HCT116 (cell line): ENCODE results near the gene STK17A. TPM values are rescaled to one million over a fixed set of nuclear protein-coding genes. Genes with fewer than 3 reads are reported as not detected.

Source experiments
- ATAC-seq: fragments of 200-7000 bp; cut with Tn5 transposase; 2 replicates; pipeline ENCODE4 v1.9.1; 2020; ENCODE audit warnings: mild to moderate bottlenecking, moderate library complexity
- BruUV-seq: library from RNA; stranded (reverse); fragments of 400-500 nt; replicated peaks from 2 replicates; lab custom pipeline; 2021; lab: Mats Ljungman, UMichigan
- CTCF ChIA-PET: fragments of 300-600 bp; sonication (Branson Sonifier 250); formaldehyde crosslinking; loops from one replicate; lab custom pipeline; 2021; ENCODE audit warnings: antibody characterized with exemption; lab: Charles Lee
- POLR2A ChIA-PET: fragments of 300-600, 350-600 bp; sonication (Branson Sonifier 250); formaldehyde crosslinking; loops from one replicate; lab custom pipeline; 2021; ENCODE audit warnings: antibody characterized with exemption; lab: Charles Lee
- RAD21 ChIA-PET, 2 experiments: fragments of 300-600 bp; sonication (Branson Sonifier 250); formaldehyde crosslinking; loops; one replicate each; lab custom pipeline; 2023; ENCODE audit warnings: low total read pairs in 2 of 2; ENCODE audit not compliant: uncharacterized antibody in 2 of 2, unreplicated experiment in 2 of 2, low non-redundant PET in 1 of 2; lab: Charles Lee
- DNase-seq: peaks from one replicate; pipeline ENCODE4 v3.0.0-alpha.2; 2010; ENCODE audit warnings: low read depth, low spot score
- H2AFZ ChIP-seq: fragments of 200-600 bp; shearing (Covaris generic), sonication (generic); 2 replicates; pipeline ENCODE4 v1.6.1; 2017; ENCODE audit warnings: low read depth, mixed run types, mixed read lengths, antibody characterized with exemption, low read length; ENCODE audit not compliant: poor library complexity, severe bottlenecking
- H3K27ac ChIP-seq: 2 replicates; pipeline ENCODE4 v1.5.1; 2012; ENCODE audit warnings: low read depth, low read length
- H3K27me3 ChIP-seq: fragments of 200-600 bp; sonication (generic); 2 replicates; pipeline ENCODE4 v1.6.1; 2016; ENCODE audit warnings: mixed run types, low read length, mixed read lengths; ENCODE audit not compliant: insufficient read depth
- H3K36me3 ChIP-seq, 2 experiments: fragments of 200-500 bp in 1 of 2; fragments of 200-600 bp in 1 of 2; sonication (Bioruptor generic) in 1 of 2; sonication (generic) in 1 of 2; 2 replicates each; pipeline versions ENCODE4 v1.5.1 to v1.6.1; 2014 to 2016; ENCODE audit warnings: low read length in 2 of 2, inconsistent platforms in 1 of 2, mixed read lengths in 1 of 2, mixed run types in 1 of 2; ENCODE audit not compliant: insufficient read depth in 2 of 2, control insufficient read depth in 1 of 2
- H3K4me1 ChIP-seq, 2 experiments: fragments of 200-600 bp in 1 of 2; sonication (generic) in 1 of 2; 2 replicates each; pipeline versions ENCODE4 v1.5.1 to v1.6.1; 2012 to 2017; ENCODE audit warnings: low read length in 2 of 2, inconsistent platforms in 1 of 2, mild to moderate bottlenecking in 1 of 2, mixed read lengths in 1 of 2, mixed run types in 1 of 2, moderate library complexity in 1 of 2; ENCODE audit not compliant: insufficient read depth in 2 of 2, control insufficient read depth in 1 of 2
- H3K4me2 ChIP-seq: fragments of 200-600 bp; sonication (generic); 2 replicates; pipeline ENCODE4 v1.6.1; 2017; ENCODE audit warnings: mixed run types, low read length, mixed read lengths
- H3K4me3 ChIP-seq, 2 experiments: fragments of 200-600 bp in 1 of 2; sonication (generic) in 1 of 2; replicated peaks in 1 of 2; 2 replicates each; pipeline ENCODE4 v1.5.1; 2011 to 2016; ENCODE audit warnings: low read length in 2 of 2, control low read depth in 1 of 2, low read depth in 1 of 2, mild to moderate bottlenecking in 1 of 2, mixed read lengths in 1 of 2, mixed run types in 1 of 2
- H3K79me2 ChIP-seq: fragments of 200-600 bp; sonication (generic); 2 replicates; pipeline ENCODE4 v1.6.1; 2017; ENCODE audit warnings: mild to moderate bottlenecking, mixed run types, low read length, moderate library complexity, mixed read lengths; ENCODE audit not compliant: insufficient read depth
- H3K9ac ChIP-seq: fragments of 200-600 bp; sonication (generic); 2 replicates; pipeline ENCODE4 v1.6.1; 2016; ENCODE audit warnings: low read length, mixed read lengths
- H3K9me2 ChIP-seq: fragments of 200-600 bp; sonication (generic), shearing (Covaris generic); 2 replicates; pipeline ENCODE4 v1.6.1; 2017; ENCODE audit warnings: mixed run types, mild to moderate bottlenecking, moderate library complexity; ENCODE audit not compliant: insufficient read depth
- H3K9me3 ChIP-seq, 2 experiments: fragments of 200-500 bp in 1 of 2; fragments of 200-600 bp in 1 of 2; sonication (Bioruptor generic) in 1 of 2; sonication (generic) in 1 of 2; 2 replicates each; pipeline ENCODE4 v1.6.1; 2014 to 2017; ENCODE audit warnings: low read length in 2 of 2, mixed read lengths in 2 of 2, inconsistent platforms in 1 of 2, low read depth in 1 of 2, mild to moderate bottlenecking in 1 of 2, mixed run types in 1 of 2, moderate library complexity in 1 of 2; ENCODE audit not compliant: control insufficient read depth in 1 of 2, insufficient read depth in 1 of 2
- H4K20me1 ChIP-seq: fragments of 200-600 bp; sonication (generic), shearing (Covaris generic); 2 replicates; pipeline ENCODE4 v1.6.1; 2017; ENCODE audit warnings: mixed run types, mild to moderate bottlenecking, moderate library complexity; ENCODE audit not compliant: insufficient read depth
- ELF1 ChIP-seq: IDR thresholded peaks from 2 replicates; pipeline ENCODE4 v1.6.1; 2012; ENCODE audit warnings: low read depth, borderline replicate concordance
- RAD21 ChIP-seq: IDR thresholded peaks from 2 replicates; pipeline ENCODE4 v1.6.1; 2012; ENCODE audit warnings: low read depth, mild to moderate bottlenecking
- SP1 ChIP-seq: IDR thresholded peaks from 2 replicates; pipeline ENCODE4 v1.6.1; 2012; ENCODE audit warnings: low read depth
- SRF ChIP-seq: IDR thresholded peaks from 2 replicates; pipeline ENCODE4 v1.6.1; 2012; ENCODE audit warnings: low read depth
- ZNF274 ChIP-seq: fragments of 200-500 bp; sonication (Bioruptor generic); IDR thresholded peaks from 2 replicates; pipeline ENCODE4 v1.6.1; 2014; ENCODE audit warnings: mild to moderate bottlenecking, low read depth, low read length, inconsistent platforms
- intact Hi-C: fragments of 100-400 bp; cut with micrococcal nuclease; formaldehyde crosslinking; loops from 2 replicates; pipeline ENCODE4 v1.10.0; 2022
- total RNA-seq: library from RNA; stranded (reverse); gene quantifications from one replicate; pipeline ENCODE4 v1.2.1, GENCODE V29; 2021; ENCODE audit not compliant: unreplicated experiment
- TF ChIP-seq, protein P1 (sequence below): IDR thresholded peaks from 2 replicates; pipeline ENCODE4 v1.6.1; 2012; ENCODE audit warnings: low read depth
- TF ChIP-seq, protein P2 (sequence below), 3 experiments: fragments of 200-600 bp in 1 of 3; sonication (generic) in 1 of 3; IDR thresholded peaks in 2 of 3; conservative IDR thresholded peaks in 1 of 3; 2 replicates each; pipeline ENCODE4 v1.5.1; 2012 to 2017; ENCODE audit warnings: low read depth in 2 of 3, low read length in 2 of 3, antibody characterized with exemption in 1 of 3, borderline replicate concordance in 1 of 3, control low read depth in 1 of 3, mild to moderate bottlenecking in 1 of 3, mixed read lengths in 1 of 3, mixed run types in 1 of 3, moderate library complexity in 1 of 3; ENCODE audit not compliant: insufficient read depth in 1 of 3

STK17A gene
- total RNA-seq, 1 experiment from 2014 or later: 14.8 TPM

GRCh38 chr7:43537765-43538403, 45.0 kb upstream of the STK17A start:
- DNase-seq (no peak), ATAC-seq (no peak)
- Histone ChIP-seq H3K4me2 (no peak overlapping the region), H3K27ac (no peak overlapping the region), H2AFZ (no peak overlapping the region), H3K9me2 (no peaks in the 10 kb centered on the region), H3K9me3 (no peaks in the 10 kb centered on the region), H3K4me1 (no peaks in the 10 kb centered on the region), H3K9ac (no peak overlapping the region), H3K4me3 (no peak overlapping the region), H3K27me3 (no peaks in the 10 kb centered on the region), H3K79me2 (no peaks in the 10 kb centered on the region), H4K20me1 (no peaks in the 10 kb centered on the region), H3K36me3 (no peaks in the 10 kb centered on the region)
- CTCF ChIA-PET: no interaction called here
- RAD21 ChIA-PET: no interaction called here
- BruUV-seq: no TSS peak
- POLR2A ChIA-PET: no interaction called here
- TF ChIP-seq RAD21 (no peak), SP1 (no peak), ELF1 (no peak), ZNF274 (no peak), SRF (no peak)
- TF ChIP-seq, protein P1, sequence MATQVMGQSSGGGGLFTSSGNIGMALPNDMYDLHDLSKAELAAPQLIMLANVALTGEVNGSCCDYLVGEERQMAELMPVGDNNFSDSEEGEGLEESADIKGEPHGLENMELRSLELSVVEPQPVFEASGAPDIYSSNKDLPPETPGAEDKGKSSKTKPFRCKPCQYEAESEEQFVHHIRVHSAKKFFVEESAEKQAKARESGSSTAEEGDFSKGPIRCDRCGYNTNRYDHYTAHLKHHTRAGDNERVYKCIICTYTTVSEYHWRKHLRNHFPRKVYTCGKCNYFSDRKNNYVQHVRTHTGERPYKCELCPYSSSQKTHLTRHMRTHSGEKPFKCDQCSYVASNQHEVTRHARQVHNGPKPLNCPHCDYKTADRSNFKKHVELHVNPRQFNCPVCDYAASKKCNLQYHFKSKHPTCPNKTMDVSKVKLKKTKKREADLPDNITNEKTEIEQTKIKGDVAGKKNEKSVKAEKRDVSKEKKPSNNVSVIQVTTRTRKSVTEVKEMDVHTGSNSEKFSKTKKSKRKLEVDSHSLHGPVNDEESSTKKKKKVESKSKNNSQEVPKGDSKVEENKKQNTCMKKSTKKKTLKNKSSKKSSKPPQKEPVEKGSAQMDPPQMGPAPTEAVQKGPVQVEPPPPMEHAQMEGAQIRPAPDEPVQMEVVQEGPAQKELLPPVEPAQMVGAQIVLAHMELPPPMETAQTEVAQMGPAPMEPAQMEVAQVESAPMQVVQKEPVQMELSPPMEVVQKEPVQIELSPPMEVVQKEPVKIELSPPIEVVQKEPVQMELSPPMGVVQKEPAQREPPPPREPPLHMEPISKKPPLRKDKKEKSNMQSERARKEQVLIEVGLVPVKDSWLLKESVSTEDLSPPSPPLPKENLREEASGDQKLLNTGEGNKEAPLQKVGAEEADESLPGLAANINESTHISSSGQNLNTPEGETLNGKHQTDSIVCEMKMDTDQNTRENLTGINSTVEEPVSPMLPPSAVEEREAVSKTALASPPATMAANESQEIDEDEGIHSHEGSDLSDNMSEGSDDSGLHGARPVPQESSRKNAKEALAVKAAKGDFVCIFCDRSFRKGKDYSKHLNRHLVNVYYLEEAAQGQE: no peak
- TF ChIP-seq, protein P2, sequence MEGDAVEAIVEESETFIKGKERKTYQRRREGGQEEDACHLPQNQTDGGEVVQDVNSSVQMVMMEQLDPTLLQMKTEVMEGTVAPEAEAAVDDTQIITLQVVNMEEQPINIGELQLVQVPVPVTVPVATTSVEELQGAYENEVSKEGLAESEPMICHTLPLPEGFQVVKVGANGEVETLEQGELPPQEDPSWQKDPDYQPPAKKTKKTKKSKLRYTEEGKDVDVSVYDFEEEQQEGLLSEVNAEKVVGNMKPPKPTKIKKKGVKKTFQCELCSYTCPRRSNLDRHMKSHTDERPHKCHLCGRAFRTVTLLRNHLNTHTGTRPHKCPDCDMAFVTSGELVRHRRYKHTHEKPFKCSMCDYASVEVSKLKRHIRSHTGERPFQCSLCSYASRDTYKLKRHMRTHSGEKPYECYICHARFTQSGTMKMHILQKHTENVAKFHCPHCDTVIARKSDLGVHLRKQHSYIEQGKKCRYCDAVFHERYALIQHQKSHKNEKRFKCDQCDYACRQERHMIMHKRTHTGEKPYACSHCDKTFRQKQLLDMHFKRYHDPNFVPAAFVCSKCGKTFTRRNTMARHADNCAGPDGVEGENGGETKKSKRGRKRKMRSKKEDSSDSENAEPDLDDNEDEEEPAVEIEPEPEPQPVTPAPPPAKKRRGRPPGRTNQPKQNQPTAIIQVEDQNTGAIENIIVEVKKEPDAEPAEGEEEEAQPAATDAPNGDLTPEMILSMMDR (IDR thresholded peaks at IDR 0.05 in 2 of 3, conservative IDR thresholded peaks at IDR 0.05 in 1 of 3; ENCODE audit: borderline replicate concordance in 1 of 3, insufficient read depth in 1 of 3, low read depth in 2 of 3, low read length in 2 of 3): no peak
- intact Hi-C loops: no loop called here
